Mammary epithelial cell (primary cell): ENCODE data around the gene MAML3.

Experiments used
- CTCF ChIP-seq, 2 donors: IDR thresholded peaks in 1 of 2; conservative IDR thresholded peaks in 1 of 2; 2 replicates each; pipeline ENCODE4 v1.5.1; 2011 to 2012; ENCODE audit warnings: inconsistent platforms in 2 of 2, low read length in 2 of 2, mild to moderate bottlenecking in 2 of 2, control low read depth in 1 of 2, low read depth in 1 of 2; ENCODE audit not compliant: insufficient read depth in 1 of 2; ENCODE audit errors: extremely low read depth in 1 of 2
- EZH2 ChIP-seq: IDR thresholded peaks from 2 replicates; pipeline ENCODE4 v1.6.1; 2012; ENCODE audit warnings: low read length, inconsistent platforms, borderline replicate concordance

GRCh38 chr4:139955600-139955999 is 198.4 kb downstream of the MAML3 start:
- TF ChIP-seq CTCF (conservative IDR thresholded peaks at IDR 0.05 in 1 of 2, IDR thresholded peaks at IDR 0.05 in 1 of 2; ENCODE audit: extremely low read depth in 1 of 2, insufficient read depth in 1 of 2, low read depth in 1 of 2, low read length in 2 of 2): no peak
- TF ChIP-seq EZH2: no peak
